Peyer's patch (tissue), 4 donors: ENCODE data around the gene ANKLE1. TPM values are rescaled to one million over a fixed set of nuclear protein-coding genes. Genes with fewer than 3 reads are reported as not detected.
"Not testable (repeated sequence)": the region's sequence is repeated elsewhere in the genome, so short reads cannot be mapped to it uniquely, and the experiment has no call there.

Experiments used
- DNase-seq, 3 donors: peaks; one replicate each; pipeline ENCODE4 v3.0.0-alpha.2; 2017 to 2019
- H3K27ac ChIP-seq, 4 donors: fragments of 200-600 bp; sonication (generic); one replicate each; pipeline ENCODE4 v1.5.1; 2016 to 2019
- H3K27me3 ChIP-seq, 2 donors: fragments of 200-600 bp; sonication (generic); one replicate each; pipeline ENCODE4 v1.5.1; 2019
- H3K36me3 ChIP-seq, 3 donors: fragments of 200-600 bp; sonication (generic); one replicate each; pipeline ENCODE4 v1.5.1; 2016 to 2019
- H3K4me1 ChIP-seq, 4 donors: fragments of 200-600 bp; sonication (generic); one replicate each; pipeline ENCODE4 v1.5.1; 2016 to 2019
- H3K4me3 ChIP-seq, 4 donors: fragments of 200-600 bp; sonication (generic); 1 replicate in 3 of 4; 2 replicates in 1 of 4; pipeline ENCODE4 v1.5.1; 2016 to 2019; ENCODE audit warnings: mild to moderate bottlenecking in 1 of 4
- H3K9me3 ChIP-seq, 4 donors: fragments of 200-600 bp; sonication (generic); one replicate each; pipeline ENCODE4 v1.5.1; 2016 to 2019; ENCODE audit warnings: mild to moderate bottlenecking in 1 of 4
- POLR2A ChIP-seq, 2 donors: fragments of 450-650 bp; IDR thresholded peaks; one replicate each; pipeline ENCODE4 v1.5.1; 2017; ENCODE audit warnings: antibody characterized with exemption in 2 of 2, mild to moderate bottlenecking in 2 of 2, moderate library complexity in 2 of 2
- total RNA-seq, 4 donors: library from RNA; depleted of rRNA; stranded (reverse); fragments of >200 nt; gene quantifications; one replicate each; pipeline ENCODE4 v1.1.0, GENCODE V29; 2016
- TF ChIP-seq, protein P1 (sequence below), 6 experiments: fragments of 450-650 bp in 4 of 6; fragments of 200-600 bp in 2 of 6; sonication (generic) in 1 of 6; IDR thresholded peaks; one replicate each; pipeline ENCODE4 v1.5.1; 2017 to 2019; ENCODE audit warnings: antibody characterized with exemption in 6 of 6, mild to moderate bottlenecking in 3 of 6, moderate library complexity in 1 of 6

Gene ANKLE1
- total RNA-seq, 4 donors from 2014 or later, result 0.18 to 1.3 (median 0.95) TPM; not detected in 1

DNA sequence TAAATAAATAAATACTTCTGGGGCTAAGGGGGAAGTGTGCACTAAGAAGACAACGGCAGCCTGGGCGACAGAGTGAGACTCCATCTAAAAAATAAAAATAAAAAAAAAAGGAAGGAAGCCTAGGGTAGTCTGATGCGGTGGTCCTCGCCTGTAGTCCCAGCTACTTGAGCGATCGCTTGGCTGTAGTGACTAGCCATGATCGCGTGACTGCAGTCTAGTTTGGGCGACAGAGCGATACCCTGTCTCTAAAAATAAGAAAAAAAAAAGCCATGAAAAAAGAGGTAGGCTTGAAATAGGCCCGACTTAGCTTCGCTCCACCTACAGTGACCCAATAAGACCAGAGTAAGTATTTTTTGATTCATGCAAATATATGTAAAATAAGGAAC lies 15.1 kb upstream of the ANKLE1 start:
- Histone ChIP-seq H3K27ac (peak overlapping the region in 3 of 4 donors; percentile 20 to 74 (median 33)), H3K4me3 (peak overlapping the region in 2 of 4 donors; percentile 18 to 65), H3K9me3 (no peaks in the 10 kb centered on the region), H3K36me3 (peaks cover 0 to 27% (median 0%) of the 10 kb centered on the region in 3 donors), H3K4me1 (peaks cover 0 to 14% (median 5%) of the 10 kb centered on the region in 4 donors), H3K27me3 (no peaks in the 10 kb centered on the region)
- peak in 1 of 3 donors; percentile 55 for DNase-seq
- TF ChIP-seq, protein P1, sequence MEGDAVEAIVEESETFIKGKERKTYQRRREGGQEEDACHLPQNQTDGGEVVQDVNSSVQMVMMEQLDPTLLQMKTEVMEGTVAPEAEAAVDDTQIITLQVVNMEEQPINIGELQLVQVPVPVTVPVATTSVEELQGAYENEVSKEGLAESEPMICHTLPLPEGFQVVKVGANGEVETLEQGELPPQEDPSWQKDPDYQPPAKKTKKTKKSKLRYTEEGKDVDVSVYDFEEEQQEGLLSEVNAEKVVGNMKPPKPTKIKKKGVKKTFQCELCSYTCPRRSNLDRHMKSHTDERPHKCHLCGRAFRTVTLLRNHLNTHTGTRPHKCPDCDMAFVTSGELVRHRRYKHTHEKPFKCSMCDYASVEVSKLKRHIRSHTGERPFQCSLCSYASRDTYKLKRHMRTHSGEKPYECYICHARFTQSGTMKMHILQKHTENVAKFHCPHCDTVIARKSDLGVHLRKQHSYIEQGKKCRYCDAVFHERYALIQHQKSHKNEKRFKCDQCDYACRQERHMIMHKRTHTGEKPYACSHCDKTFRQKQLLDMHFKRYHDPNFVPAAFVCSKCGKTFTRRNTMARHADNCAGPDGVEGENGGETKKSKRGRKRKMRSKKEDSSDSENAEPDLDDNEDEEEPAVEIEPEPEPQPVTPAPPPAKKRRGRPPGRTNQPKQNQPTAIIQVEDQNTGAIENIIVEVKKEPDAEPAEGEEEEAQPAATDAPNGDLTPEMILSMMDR (IDR thresholded peaks at IDR 0.05), result no peak
- TF ChIP-seq POLR2A (IDR thresholded peaks at IDR 0.05), result no peak

DNA sequence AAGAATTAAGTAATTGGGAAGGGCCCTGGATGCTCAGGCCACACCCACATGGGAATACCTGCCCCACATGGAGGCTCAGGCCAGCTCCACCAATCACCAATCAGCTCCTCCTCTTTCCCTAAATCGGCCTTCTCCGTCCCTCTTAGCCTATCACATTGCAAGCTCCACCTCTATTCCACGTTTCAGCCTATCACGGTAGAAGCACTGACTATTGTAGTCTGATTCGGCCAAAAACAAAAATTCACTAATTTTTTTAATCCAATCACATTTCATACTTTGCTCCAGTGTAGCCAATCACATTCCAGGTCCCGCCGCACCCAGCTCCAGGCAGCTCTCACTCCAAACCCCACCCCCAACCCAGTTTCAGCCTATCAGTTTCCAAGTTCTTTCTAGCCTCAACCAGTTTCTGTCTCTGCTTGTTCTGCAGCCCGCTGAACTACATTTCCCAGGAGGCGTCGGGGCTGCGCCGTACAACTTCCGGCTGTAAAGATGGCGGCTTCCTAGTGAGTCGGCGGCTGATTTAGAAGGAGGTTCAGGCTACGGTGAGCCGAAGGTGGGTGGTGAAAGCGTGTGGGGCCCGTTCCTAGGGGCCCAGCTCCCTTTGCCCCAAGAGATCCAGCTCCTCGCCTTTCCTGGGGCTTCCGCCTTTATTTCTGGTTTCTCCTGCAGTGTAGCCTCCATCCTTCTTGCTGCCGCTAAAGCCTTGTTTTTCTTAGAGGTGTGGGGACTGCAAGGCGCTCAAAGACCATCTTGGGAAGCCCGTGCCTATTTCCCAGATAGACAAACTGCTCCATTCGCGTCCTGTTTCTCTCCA lies 14.5 kb upstream of the ANKLE1 start, which contains the start of gene BABAM1:
BABAM1 (plus strand) TSS at position 469 of the 814 bp plus-strand sequence. CDS start 1,364 bp downstream, outside the sequence.
- peak; percentile 92 to 99 (median 97) for DNase-seq
- TF ChIP-seq, protein P1 (IDR thresholded peaks at IDR 0.05), result no peak
- no peak for TF ChIP-seq POLR2A (IDR thresholded peaks at IDR 0.05)
- Histone ChIP-seq H3K27ac (peak within 1 kb of the TSS; percentile 58 to 74 (median 66)), H3K27me3 (no peaks in the 10 kb centered on the region), H3K4me1 (peaks cover 0 to 14% (median 5%) of the 10 kb centered on the region in 4 donors), H3K9me3 (no peaks in the 10 kb centered on the region), H3K4me3 (peak within 1 kb of the TSS; percentile 65 to 93 (median 74)), H3K36me3 (peaks cover 0 to 33% (median 0%) of the 10 kb centered on the region in 3 donors)

DNA sequence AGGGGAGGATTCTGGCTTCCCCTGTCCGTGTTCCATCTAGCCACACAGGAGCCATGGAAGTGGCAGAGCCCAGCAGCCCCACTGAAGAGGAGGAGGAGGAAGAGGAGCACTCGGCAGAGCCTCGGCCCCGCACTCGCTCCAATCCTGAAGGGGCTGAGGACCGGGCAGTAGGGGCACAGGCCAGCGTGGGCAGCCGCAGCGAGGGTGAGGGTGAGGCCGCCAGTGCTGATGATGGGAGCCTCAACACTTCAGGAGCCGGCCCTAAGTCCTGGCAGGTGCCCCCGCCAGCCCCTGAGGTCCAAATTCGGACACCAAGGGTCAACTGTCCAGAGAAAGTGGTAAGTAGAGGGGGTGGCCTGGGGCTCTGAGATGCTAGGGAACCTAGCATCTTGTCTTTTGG lies 12.9 kb upstream of the ANKLE1 start:
- Histone ChIP-seq H3K36me3 (peaks cover 0 to 48% (median 0%) of the 10 kb centered on the region in 3 donors), H3K27ac (no peak overlapping the region), H3K9me3 (no peaks in the 10 kb centered on the region), H3K4me3 (no peak overlapping the region), H3K27me3 (no peaks in the 10 kb centered on the region), H3K4me1 (peaks cover 0 to 14% (median 5%) of the 10 kb centered on the region in 4 donors)
- no peak for DNase-seq
- TF ChIP-seq, protein P1 (IDR thresholded peaks at IDR 0.05), result no peak
- TF ChIP-seq POLR2A (IDR thresholded peaks at IDR 0.05), result no peak

DNA sequence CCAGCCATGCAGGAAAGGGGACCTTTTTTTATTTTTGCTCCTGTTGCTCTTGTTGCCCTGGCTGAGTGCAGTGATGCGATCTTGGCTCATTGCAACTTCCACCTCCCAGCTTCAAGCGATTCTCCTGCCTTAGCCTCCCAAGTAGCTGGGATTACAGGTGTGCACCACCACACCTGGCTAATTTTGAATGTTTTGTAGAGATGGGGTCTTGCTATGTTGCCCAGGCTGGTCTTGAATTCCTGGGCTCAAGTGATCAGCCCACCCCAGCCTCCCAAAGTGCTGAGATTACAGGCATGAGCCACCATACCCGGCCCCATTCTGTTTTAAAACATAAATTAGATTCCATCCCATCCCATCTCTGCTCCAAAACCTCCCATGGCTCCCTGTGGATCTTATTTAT lies 6.8 kb upstream of the ANKLE1 start:
- not testable (repeated sequence) for H3K4me3 ChIP-seq, DNase-seq, H3K9me3 ChIP-seq, H3K4me1 ChIP-seq, H3K27ac ChIP-seq, H3K27me3 ChIP-seq
- peaks cover 0 to 89% (median 0%) of the 10 kb centered on the region in 3 donors for H3K36me3 ChIP-seq

DNA sequence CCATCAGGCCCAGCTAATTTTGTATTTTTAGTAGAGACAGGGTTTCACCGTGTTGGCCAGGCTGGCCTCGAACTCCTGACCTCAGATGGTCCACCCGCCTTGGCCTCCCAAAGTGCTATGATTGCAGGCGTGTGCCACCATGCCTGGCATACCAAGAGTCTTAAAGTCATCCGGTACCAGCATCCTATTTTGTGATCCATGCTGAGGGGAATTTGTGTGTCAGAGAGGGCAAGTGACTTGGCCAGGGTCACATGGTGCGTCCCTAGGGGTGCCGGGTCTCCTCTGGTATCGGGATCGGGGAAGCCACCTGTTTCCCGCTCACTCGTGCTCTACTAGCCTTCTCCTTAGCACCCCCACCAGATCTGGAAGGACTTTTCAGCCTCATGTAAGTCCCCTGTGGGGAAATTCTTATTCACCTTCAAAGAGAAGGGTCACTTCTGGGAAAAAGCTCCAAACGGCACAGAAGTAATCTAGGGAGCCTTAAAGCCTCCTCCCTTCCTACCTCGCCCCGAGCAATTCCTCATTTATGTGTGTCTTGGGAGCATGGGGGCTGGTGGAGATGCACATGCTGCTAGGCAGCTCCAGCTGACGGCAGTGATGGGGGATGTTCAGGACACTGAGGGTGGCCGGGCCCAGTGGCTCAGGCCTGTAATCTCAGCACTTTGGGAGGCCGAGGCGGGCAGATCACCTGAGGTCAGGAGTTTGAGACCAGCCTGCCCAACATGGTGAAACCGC lies 6.1 kb upstream of the ANKLE1 start:
- peaks cover 0 to 82% (median 0%) of the 10 kb centered on the region in 3 donors for H3K36me3 ChIP-seq
- H3K4me1 ChIP-seq, result no peaks in the 10 kb centered on the region
- H3K9me3 ChIP-seq, result no peaks in the 10 kb centered on the region
- no peak overlapping the region for H3K4me3 ChIP-seq
- DNase-seq, result no peak
- H3K27ac ChIP-seq, result no peak overlapping the region
- H3K27me3 ChIP-seq, result no peaks in the 10 kb centered on the region
- TF ChIP-seq, protein P1 (IDR thresholded peaks at IDR 0.05), result no peak
- no peak for TF ChIP-seq POLR2A (IDR thresholded peaks at IDR 0.05)
